Measurements from ENCODE around the gene DNAL4. TPM values are rescaled to one million over a fixed set of nuclear protein-coding genes. Genes with fewer than 3 reads are reported as not detected.

The DNAL4 gene
- total RNA-seq, 1 donor from 2014 or later, result 8.4 TPM

GRCh38 chr22:38730411-38730871 is 63.5 kb downstream of the DNAL4 start:
- intact Hi-C loops (cut with micrococcal nuclease), result no loop called here
- ATAC-seq (ENCODE audit: low read depth) (no peak), DNase-seq (no peak)
- Mint-ChIP-seq H3K9me3 (no peaks in the 10 kb centered on the region), H3K36me3 (ENCODE audit: low read depth) (peaks cover 94% of the 10 kb centered on the region), H3K27me3 (no peaks in the 10 kb centered on the region), H3K27ac (no peak overlapping the region), H3K4me1 (peaks cover 15% of the 10 kb centered on the region), H3K4me3 (no peak overlapping the region)
- POLR2A ChIA-PET, result no interaction called here
- no peak for TF ChIP-seq CTCF (IDR thresholded peaks at IDR 0.05)
- CTCF ChIA-PET, result no interaction called here

GRCh38 chr22:38729946-38730345 is 64.0 kb downstream of the DNAL4 start:
- DNase-seq, result no peak
- ATAC-seq (ENCODE audit: low read depth), result no peak
- ChIA-PET CTCF (interaction anchor here (0.7 kb wide), 1 partner anchor 36 kb away, joined by 3 read pairs; no protein-coding TSS in a partner anchor), POLR2A (interaction anchor here (1.1 kb wide), 1 partner anchor 25 kb away, joined by 3 read pairs; no protein-coding TSS in a partner anchor)
- TF ChIP-seq CTCF (IDR thresholded peaks at IDR 0.05), result no peak
- no peak overlapping the region for H3K27ac Mint-ChIP-seq
- H3K27me3 Mint-ChIP-seq, result no peaks in the 10 kb centered on the region
- H3K9me3 Mint-ChIP-seq, result no peaks in the 10 kb centered on the region
- H3K4me1 Mint-ChIP-seq, result peaks cover 11% of the 10 kb centered on the region
- no peak overlapping the region for H3K4me3 Mint-ChIP-seq
- H3K36me3 Mint-ChIP-seq (ENCODE audit: low read depth), result peaks cover 95% of the 10 kb centered on the region
- intact Hi-C loops (cut with micrococcal nuclease), result no loop called here

GRCh38 chr22:38728871-38729796 is 64.8 kb downstream of the DNAL4 start:
- DNase-seq (no peak), ATAC-seq (ENCODE audit: low read depth) (no peak)
- H3K36me3 Mint-ChIP-seq (ENCODE audit: low read depth), result peaks cover 95% of the 10 kb centered on the region
- H3K9me3 Mint-ChIP-seq, result no peaks in the 10 kb centered on the region
- CTCF ChIA-PET, result interaction anchor here (0.7 kb wide), 1 partner anchor 37 kb away, joined by 3 read pairs; no protein-coding TSS in a partner anchor
- no peak overlapping the region for H3K4me3 Mint-ChIP-seq
- no peaks in the 10 kb centered on the region for H3K27me3 Mint-ChIP-seq
- intact Hi-C loops (cut with micrococcal nuclease), result no loop called here
- POLR2A ChIA-PET, result interaction anchor here (1.1 kb wide), 1 partner anchor 25 kb away, joined by 3 read pairs; no protein-coding TSS in a partner anchor
- peaks cover 10% of the 10 kb centered on the region for H3K4me1 Mint-ChIP-seq
- H3K27ac Mint-ChIP-seq, result peak overlapping the region; percentile 30
- no peak for TF ChIP-seq CTCF (IDR thresholded peaks at IDR 0.05)

Other genes with a start within 250 kb of the DNAL4 start
- 0.54 and 0.91 TPM in 2 replicates for gene DMC1, start 224.0 kb downstream of the DNAL4 start, total RNA-seq
- 0.20 and 0.66 TPM in 2 replicates for gene FAM227A, start 137.8 kb downstream of the DNAL4 start, total RNA-seq
- 7.3 and 14.1 TPM in 2 replicates for gene CBY1, start 137.5 kb downstream of the DNAL4 start, total RNA-seq
- 99.4 and 109 TPM in 2 replicates for gene TOMM22, start 112.2 kb downstream of the DNAL4 start, total RNA-seq
- gene JOSD1, start 93.2 kb downstream of the DNAL4 start, total RNA-seq, result 39.3 and 45.2 TPM in 2 replicates
- gene GTPBP1, start 88.2 kb downstream of the DNAL4 start, total RNA-seq, result 90.6 and 103 TPM in 2 replicates
- 122 and 146 TPM in 2 replicates for gene SUN2, start 38.1 kb downstream of the DNAL4 start, total RNA-seq
- gene NPTXR, start 49.9 kb upstream of the DNAL4 start, total RNA-seq, result 0.07 and 0.13 TPM in 2 replicates
- 65.6 and 71.8 TPM in 2 replicates for gene CBX6, start 78.1 kb upstream of the DNAL4 start, total RNA-seq
- not detected in 2 replicates for gene APOBEC3A, start 163.5 kb upstream of the DNAL4 start, total RNA-seq
- gene APOBEC3B, start 188.2 kb upstream of the DNAL4 start, total RNA-seq, result 8.0 TPM in 2 replicates
- 173 and 179 TPM in 2 replicates for gene APOBEC3C, start 220.1 kb upstream of the DNAL4 start, total RNA-seq
- gene APOBEC3D, start 227.0 kb upstream of the DNAL4 start, total RNA-seq, result 42.6 and 52.9 TPM in 2 replicates
- gene APOBEC3F, start 246.7 kb upstream of the DNAL4 start, total RNA-seq, result 75.6 and 82.4 TPM in 2 replicates